Stimulated activated CD4-positive, alpha-beta T cell treated with anti-CD3 and anti-CD28 coated beads, Interleukin-15, amount 100 ng/mL, for 24 hours (primary cell): ENCODE measurements around the gene KCNC2.
A peak's percentile ranks its signal among the peaks of the same experiment; 100 is the strongest.
"Not testable (repeated sequence)": the region's sequence is repeated elsewhere in the genome, so short reads cannot be mapped to it uniquely, and the experiment has no call there.

Source experiments
- DNase-seq: peaks from one replicate; pipeline ENCODE4 v3.0.0-alpha.2; 2020

The KCNC2 gene

DNA sequence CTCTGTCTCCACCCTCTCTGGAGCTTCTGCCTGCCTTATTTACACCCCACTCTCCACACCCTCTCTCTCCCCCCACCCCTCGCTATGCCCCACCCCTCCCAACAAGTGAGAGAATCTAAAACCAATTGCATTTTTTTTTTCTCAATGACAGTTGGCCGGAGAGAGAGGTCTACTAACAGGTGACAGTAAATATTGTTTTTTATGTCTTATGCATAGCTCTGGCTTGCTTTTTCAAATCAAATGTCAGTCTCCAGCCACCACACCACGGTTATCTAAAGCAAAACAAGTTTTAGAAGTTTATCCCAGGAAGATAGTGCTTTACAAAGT is at the start of gene KCNC2:
Gene KCNC2 (minus strand): TSS at position 28 of the 327 bp plus-strand sequence.
- no peak for DNase-seq

DNA sequence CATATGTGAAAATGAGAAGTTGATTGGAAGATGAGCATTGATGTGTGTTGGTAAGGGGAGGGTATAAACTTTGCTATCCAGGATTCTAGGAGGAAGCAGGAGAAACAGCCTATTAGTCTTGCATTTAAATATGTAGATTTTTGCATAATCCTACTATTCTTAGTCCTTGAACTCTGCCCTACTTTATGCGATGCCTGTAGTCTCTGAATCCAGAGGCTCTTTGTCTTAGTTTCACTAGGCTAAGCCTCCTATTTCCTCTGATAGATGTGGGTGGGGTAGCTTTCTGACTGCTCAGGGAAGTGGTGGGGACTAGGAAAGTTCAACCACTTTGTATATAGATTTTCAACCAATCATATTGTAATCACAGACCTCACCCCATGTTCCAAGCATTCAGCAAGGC is 49.5 kb upstream of the KCNC2 start:
- DNase-seq, result no peak

DNA sequence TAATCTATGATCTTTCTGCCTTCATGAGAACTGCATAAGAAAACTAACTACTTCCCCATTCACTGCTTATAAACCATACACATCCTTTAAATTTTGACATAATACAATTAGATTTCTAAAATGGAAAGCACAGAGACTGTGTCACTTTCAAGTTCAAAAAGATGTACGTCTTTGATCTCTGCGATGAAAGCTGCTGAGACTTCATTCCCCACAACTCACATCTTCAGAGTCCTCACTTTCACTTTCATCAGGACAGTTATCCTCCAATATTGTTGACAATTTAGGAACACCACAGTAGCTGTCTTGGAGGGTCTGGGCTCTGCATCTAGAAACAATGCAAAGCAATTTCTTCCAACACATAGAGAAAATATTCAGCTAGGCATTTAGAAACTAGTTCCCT is 47.9 kb upstream of the KCNC2 start:
- DNase-seq, result no peak

DNA sequence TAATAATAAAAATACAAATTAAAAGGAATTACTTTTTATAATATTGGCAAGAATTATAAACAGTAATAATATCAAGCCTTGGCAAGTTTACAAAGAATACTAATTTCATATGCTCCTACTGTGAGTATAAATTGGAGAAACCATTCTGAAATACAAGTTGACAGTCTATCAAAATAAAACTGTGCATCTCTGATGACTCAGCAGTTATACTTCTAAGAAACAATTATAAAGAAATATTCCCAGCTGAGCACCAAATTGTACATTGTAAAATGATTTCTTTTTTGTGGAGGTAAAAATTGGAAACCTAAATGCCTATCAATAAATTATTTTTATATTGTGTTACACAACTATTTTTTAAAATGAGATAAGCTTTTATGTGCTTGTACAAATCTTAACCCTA is 35.5 kb upstream of the KCNC2 start:
- no peak for DNase-seq

DNA sequence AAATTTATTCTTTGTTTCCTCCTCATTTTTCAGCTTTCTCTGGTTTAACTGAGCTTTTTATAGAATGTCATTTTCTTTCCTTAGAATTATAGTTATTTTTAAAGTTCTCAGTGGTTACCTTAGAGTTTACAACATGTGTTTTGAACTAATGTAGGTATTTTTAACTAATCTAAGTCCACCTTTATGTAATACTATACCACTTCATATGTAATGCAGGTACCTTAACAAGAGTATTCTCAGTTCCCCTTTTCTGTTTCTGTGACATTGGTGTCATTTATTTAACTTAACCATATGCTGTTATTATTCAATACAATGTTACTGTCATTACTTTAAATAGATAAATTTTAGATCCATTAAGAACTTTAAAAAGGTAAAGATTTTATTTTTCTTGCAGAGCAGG is 30.3 kb upstream of the KCNC2 start:
- no peak for DNase-seq

DNA sequence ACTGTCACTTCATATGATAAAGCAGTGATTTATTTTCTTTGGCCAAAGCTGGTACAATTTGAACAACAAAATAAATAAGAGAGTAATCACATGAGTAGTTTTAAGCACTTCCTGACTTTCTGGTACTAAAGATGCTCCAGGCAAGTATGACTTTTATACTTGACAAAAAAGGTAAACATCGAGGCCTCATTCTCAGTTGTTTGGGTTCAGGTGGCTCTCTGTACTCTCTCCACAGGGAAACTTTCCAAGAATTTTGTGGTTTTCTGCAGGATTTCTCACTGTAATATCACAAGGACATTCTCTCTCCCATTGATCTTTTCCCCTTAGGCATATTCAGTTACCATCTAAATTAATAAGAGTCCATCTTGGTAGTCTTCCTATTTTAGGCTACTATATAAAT is 26.6 kb upstream of the KCNC2 start:
- DNase-seq, result no peak

DNA sequence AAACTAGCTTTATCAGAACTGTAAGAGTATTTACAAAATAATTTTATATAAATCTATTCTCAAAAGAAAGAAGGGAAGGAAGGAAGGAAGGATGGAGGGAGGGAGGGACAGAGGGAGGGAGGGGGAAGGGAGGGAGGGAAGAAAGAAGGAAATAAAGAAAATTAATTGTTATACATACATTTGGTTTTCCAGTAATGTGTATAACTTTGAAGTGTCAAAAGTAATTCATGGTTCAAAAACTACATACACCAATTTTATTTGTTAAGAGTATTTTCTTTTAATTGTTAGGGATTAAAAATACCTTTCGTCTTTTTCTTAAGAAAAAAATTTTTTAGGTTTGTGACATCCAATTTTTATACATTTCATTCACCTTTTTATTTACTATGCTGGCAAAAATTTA is 17.5 kb upstream of the KCNC2 start:
- no peak for DNase-seq

DNA sequence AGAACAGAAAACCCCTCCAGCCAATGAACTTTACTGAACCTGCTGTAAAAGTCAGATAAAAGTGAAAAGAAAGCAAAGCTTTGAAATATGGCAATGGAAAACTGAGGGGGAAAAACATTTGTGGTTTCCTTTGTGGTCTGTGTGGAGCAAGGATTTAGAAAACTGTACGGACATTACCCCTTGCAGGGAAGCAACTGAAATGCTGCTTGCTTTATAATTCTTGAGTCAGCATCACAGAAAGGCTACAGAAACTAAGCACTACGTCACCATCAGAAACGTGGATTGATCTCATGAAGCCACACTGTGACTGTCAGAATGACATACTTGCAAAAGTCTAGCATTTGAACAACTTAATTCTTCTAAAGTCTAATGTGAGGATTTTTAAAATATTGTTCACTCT is 2.4 kb upstream of the KCNC2 start:
- no peak for DNase-seq

DNA sequence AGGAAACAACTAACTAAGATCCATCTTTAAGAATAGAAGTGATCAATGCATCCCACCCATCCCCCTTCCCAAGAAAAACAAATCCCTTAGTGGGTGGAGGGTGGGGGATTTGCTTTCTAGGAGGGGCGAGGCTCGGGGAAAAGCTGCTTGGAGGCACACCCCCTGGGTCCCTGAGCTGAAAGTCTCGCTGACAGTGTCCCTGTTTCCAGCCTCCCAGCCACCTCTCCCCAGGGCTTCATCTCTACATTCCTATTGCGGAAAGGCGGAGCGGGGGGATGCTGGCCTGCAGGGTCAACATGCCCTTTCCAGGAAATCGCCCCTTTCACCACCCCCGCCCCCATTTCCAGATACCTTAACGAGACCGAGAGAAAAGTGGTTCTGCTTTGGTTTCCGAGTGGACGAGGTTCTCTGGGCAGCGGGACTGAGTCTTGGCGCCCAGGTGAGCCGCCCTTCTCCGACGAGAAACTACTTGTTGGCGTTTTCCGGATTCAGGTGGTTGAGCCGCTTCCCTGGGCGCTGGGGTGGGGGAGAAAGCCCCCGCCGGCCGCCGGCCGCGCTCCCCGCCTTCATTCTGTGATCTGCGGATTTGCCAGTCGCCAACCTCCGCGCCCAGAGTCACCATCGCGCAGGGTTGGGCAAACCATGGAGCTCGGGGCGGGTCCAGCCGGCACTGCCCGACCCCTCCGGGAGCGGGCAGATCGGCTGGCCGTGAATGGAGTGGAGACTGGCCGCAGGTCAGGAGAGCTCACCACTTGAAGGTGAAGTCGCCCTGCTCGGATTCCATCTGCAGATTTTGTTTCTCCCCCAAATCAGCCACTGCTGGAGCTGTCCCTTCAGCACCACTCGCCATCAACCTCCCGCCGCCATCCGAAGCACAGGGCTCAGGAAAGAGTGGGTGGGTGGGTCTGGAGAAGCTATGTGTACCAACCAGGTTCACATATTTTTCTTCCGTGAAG is 505 bp downstream of the KCNC2 start:
- peak; percentile 30 for DNase-seq

DNA sequence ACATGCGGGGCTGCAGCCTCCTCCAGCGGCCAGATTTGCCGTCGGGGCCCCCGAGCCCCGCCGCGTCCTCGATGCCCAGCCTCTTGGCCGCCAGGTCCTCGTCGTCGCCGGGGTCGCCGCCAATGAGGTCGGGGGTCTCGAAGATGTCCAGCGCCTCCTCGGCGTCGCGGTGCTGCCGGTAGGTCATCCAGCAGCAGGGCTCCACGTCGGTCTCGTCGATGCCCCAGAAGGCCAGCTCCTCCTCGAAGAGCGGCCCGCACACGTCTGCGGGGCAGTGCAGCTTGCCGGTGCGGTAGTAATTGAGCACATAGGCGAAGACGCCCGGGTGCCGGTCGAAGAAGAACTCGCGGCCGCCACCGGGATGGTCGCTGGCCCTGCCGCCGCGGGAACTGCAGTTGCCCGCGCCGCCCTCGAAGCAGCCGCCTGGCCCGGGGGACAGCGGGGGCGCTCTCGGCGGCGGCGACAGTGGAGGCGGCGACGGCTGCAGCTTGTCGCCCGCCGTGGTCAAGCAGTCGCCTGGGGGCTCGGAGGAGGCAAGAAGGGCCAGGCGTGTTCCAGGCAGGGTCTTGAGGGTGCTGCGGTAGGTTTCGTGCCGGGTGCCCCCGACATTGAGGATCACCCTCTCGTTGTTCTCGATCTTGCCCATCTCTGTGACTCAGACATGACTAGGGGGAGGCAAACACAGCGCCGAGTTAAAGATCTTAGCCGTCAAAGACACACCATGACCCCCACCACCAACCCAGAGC is 2.1 kb downstream of the KCNC2 start:
- peak; percentile 1 for DNase-seq

DNA sequence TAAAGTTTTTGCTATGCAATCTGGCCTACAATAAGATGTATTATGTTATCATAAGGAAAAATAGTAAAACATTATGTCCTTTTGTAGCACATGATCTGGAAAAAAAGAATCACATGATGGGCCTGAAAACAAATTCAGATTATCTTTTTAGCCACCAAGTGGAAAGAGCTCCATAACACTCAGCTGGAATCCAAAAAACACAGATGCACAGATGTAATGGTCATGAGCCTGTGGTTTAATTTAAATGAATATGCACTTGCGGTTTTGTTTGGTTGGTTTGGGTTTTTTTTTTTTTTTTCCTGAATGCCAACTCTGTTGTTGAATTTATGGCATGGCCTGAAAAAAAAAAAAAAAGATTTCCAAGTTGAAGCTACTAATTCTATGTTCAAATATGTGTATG is 4.1 kb downstream of the KCNC2 start:
- no peak for DNase-seq

DNA sequence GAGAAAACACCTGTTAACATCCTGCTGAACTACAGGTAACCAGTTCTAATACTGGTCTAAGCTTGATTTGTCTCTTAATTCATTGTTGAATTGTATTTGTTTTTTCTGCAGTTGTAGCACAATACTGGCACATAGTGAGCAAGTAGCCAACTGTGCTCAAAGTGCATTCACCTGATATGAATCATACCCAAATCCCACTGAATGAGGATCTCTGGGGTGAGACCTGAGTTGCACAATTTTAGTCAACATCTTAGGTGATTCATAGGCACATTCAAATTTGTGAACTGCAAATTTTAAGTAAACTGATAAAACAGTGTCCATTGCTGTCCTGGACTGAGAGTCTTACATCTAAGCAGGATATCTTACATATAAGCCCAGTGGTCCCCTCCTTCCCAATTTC is 12.8 kb downstream of the KCNC2 start:
- no peak for DNase-seq

DNA sequence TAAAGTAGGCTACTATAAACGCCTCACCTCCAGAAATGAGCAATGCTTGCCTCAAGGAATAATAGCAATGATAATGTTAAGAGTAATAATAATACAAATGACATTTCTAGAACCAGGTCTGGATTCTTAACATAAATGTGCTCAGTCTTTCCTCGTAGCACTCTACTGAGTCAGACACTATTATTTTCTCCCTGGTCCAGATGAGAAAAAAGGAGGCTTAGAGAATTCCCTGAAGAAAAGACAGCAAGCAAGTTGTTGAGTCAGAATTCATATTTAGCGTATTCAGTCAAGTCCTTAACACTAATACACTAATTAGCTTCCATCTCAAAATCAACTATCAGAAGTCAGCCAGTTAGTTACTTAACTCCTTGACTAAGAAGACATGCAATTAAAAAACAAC is 13.2 kb downstream of the KCNC2 start:
- no peak for DNase-seq

DNA sequence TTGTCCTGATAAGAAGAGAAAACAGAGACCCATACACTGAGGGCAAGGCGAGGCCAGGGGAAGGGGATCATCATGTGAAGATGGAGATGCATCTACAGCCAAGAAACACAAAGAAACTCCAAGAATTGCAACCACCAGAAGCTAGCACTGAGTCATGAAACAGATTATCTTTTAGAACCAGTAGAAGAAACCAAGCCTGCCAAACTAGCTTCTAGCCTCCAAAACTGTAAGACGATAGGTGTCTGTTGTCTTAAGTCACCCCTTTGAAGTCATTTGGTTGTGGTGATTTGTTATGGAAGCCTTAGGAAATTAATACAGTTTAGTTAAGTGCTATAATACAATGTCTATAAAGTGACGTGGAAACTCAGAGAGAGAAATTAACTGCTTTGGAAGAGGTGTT is 15.4 kb downstream of the KCNC2 start:
- no peak for DNase-seq

DNA sequence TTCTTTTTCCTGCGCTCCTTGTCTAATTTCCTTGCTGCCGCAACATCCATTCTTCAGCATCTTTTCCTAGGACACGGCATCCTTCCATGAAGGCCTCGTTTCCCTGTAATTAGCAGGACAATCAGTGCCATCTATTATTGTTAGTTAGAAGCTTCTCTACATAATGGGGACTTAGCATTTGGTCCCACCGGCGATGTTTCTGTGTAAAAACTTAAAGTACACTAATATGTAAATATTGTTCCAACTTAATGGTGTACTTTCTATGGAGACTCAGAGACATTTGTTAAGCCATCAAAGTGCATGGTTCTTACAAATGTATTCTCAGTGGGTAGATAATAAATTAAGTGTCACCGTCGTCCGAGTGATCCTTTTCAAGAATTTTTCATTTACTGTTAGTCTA is 17.4 kb downstream of the KCNC2 start:
- no peak for DNase-seq

DNA sequence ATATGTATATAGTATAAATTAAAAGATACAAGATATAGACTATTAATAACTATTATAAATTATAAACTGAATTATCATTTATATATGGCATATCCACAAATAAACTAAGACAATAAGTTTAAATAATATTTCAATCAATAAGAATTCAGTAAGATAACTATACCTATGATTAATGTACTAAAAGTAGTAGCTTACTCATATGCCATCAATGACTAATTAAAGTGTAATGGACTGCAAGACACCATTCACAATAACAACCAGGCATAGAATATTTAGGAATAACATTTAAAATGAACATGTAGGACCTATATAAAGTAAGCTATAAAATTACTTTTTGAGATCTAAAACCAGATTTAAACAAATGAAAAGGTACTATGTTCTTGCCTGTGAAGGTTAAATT is 18.8 kb downstream of the KCNC2 start:
- DNase-seq, result no peak

DNA sequence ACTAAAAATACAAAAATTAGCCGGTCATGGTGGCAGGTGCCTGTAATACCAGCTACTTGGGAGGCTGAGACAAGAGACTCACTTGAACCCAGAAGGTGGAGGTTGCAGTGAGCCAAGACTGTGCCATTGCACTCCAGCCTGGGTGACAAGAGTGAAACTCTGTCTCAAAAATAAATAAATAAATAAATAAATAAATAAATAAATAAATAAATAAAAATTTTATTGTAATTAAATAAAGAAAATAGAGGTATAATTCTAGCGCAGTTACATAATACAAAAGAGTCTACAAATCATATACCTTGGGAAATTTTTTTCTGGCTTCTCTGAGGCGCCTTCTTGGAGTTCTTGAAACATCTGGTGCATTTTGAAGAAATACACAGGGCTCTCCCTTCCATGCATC is 23.8 kb downstream of the KCNC2 start:
- DNase-seq, result not testable (repeated sequence)

DNA sequence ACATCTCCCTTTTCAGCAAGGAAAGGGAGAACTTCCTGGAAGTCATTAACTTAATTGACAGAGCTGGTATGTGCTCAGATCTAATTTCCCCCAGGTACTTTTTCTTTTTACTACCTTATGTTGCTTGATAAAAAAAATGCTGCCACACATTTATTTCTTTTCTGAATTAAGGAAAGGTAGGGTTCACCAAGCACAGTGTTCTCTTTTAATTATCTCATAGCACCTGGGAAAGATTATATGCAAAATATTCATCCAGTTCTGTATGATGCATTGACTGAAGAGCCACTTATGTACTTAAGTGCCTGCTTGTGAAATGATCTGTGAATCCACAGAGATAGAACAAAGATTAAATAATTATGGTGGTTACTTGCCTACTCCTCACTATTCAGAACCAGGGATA is 25.1 kb downstream of the KCNC2 start:
- no peak for DNase-seq

DNA sequence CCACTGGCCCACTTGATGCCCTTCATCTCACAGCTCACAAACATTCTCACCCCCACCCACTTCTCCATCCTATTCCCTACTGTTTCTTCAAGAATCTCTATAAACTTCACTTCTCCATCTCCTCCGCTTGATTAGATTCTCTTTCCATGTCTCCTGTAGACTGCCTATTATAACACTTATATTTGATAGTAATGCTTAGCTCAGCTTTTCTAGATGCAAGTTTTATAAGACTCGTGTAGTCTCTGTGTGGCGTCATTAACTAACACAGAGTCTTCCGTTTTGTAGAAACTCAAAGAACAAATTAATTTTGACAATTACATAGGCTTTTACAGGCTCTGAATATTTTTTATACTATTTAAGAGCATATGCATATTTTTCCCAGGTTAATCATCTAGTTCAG is 25.7 kb downstream of the KCNC2 start:
- no peak for DNase-seq

DNA sequence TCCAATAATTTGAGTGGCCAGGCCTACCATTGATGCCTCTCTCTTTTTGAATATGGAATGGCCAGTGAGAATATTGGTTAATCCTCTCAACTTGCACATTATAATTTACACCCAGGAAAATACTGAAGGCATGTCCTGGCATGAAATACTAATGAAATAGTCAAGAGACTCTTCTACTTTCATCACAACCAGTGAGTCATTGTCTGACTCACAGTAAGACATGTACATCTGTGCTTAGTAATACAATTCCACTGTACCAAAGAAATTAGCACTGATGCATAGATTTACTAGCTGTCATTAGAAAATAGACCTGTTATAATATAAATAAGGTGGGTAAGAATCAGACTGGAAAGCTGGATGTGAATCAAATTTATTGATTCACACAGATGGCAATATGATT is 31.6 kb downstream of the KCNC2 start:
- DNase-seq, result no peak

DNA sequence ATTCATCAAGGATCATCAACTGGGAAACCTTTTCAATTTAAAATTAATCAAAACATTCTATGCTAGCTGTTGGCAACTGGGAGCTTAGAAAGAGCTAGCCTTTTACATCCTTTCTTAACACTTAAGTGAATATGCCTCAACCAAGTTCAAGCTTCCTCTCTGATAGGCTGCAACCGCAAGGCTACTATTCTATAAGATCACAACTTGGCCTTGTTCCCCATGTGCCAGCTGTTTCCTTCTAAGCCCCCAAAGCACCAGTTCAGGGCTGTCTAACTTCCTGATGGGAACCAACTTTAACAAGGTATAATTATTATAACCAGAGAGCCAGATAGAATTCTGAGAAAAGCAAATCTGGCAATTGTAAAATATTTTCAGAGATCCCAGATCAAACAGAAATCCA is 37.0 kb downstream of the KCNC2 start:
- no peak for DNase-seq

DNA sequence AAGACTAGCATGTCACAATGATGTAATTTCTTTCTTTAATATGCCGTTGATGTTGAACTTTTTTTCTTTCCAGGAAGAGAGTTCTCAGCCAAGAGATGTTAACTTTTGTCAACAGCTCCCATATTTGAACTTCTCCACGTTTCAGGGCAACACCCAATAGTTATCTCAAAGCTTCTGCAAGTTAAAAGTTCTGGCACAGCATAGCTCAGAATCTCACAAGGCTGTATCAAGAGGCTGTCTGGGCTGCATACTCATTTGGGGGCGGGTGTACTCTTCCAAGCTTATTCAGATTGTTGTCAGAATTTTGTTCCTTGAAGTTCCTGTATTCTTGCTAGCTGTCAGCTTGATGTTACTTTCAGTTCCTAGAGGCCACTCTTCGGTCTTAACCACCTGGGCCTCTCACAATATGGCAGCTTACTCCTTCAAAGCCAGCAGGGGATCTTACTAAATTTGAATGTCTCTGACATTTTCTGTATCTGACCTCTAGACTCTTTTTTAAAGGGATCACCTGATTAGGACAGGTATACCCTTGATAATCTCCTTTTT is 38.9 kb downstream of the KCNC2 start:
- no peak for DNase-seq

DNA sequence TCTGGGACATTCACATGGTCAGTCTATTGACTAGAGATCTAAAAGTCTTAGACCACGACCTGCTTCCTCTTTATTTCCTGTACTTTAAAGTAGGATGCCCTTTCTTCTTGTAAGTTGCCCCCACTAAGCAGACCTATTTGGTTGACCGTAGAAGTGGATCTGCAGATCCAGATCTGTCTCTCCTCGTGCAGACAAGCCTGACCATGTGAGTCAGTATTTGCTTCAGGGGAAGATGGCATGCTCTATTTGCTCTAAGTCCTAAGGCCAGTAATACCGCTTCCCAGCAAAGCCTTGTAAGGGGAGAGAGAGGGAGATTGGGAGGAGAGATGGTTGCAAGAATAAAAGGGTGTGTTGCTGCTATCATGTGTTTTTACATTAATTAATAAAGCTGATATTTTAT is 46.8 kb downstream of the KCNC2 start:
- DNase-seq, result no peak

DNA sequence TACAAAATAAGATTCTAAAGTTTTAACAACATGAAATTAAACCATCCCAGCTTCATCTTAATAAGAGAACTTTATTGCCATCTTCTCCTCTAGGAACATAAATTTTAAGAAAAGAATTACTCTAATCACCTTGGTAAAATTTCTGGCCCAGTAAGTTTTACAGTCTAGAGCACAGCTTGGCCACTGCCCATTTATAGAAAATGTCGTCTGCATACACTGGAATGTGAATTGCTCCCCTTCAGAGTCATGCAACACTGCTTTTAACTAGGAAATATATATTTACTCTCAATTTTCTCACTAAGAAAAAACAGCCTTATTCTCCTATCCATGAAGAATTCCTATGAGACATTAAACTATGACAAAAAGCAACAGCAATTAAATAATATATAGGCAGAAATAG is 48.2 kb downstream of the KCNC2 start:
- no peak for DNase-seq
